Embryonic facial prominence (tissue), 1 donor: ENCODE data around the gene ANKFN1.
"Not testable (repeated sequence)": the region's sequence is repeated elsewhere in the genome, so short reads cannot be mapped to it uniquely, and the experiment has no call there.

Experiments used
- DNase-seq: peaks from one replicate; pipeline ENCODE4 v3.0.0-alpha.2; 2016; ENCODE audit errors: extremely low spot score

The ANKFN1 gene

DNA sequence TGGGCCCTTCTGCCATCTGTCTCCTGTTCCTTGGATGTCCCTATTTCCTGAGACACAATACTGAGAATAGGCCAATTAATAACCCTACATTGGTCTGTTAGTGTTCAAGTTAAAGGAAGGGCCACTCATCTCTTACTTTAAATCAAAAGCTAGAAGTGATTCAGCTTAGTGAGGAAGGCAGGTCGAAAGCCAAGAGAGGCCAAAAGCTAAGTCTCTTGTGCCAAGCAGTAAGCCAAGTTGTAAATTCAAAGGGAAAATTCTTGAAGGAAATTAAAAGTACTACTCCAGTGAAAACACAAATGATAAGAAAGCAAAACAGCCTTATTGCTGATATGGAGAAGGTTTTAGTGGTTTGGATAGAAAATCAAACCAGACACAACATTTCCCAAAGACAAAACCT, 28.8 kb downstream of the ANKFN1 start:
- no peak for DNase-seq

DNA sequence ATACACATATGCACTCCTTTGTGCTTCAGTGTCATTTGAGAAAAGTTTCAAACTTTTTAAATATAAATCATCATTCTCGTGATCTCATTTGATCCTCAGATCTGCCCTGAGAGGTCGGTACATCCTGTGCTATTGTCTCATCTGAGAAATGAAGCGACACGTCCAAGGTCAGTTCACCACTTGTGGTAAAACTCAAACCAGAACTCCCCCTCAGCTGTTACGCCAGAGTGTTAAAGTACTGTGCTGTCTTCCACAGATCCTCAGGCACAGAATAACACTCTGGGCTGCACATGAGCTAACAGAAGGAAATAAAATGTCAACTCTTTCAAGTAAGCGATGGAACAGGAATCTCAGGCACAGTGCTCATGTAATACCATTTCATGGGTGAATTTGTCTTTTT, 31.4 kb downstream of the ANKFN1 start:
- no peak for DNase-seq

DNA sequence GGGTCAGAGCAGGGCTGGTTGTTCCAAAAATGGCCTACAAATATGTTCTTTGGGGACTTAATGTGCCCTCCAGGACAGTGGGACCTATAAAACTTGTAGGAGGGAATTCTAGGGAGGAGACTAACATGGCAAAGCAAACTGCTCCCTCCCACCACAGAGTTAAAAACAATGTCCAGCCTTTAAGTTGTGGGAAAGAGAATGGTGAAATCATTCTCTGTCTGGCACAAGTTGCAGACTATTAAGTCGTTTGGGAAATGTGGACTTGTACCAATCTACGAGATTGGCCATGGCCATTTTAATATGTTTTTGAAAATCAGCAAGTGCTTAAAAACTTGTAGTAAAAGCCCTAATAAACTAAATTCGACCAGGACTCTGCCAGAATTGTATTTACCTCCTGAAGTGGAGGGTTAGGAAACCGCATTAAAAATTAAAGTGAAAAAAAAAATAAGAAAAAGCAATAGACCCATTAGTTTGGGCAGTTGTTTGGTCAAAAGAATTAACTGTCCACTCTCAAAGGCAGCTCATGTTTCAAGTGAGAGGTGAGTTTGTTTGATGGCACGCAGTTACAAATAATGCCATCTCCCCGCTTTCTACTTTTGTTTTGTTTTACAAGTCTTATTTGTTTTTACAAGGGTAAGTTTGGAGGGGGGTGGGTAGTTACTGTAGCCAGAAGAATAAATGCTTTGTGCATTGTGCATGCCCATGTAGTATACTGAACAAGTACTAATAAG, 32.4 kb downstream of the ANKFN1 start:
- DNase-seq: no peak

DNA sequence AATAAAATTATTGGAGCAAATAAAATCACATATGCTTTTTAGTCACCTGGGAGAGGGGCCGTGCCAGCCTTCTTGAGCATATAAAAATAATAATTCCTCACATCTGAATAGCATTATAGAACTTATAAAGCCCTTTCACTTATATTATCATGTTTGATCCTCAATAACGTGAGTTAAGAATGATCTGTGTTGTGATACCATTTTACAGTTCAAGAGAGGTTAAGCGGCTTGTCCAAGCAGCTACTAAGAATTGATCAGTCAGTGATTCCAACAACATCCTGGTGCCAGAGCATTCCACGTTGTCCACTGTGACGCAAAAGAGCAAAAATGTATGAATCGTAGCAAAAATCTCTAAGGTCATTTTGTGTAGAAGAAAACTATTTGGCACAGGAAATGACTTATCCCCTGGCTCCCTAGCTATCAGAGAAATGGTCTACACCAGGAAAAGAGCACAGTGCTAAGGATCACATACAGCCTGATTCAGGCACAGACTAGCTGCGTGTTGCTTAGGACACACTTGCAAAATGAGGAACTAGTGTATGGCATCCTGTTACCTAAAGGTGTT, 33.0 kb downstream of the ANKFN1 start:
- DNase-seq: no peak

DNA sequence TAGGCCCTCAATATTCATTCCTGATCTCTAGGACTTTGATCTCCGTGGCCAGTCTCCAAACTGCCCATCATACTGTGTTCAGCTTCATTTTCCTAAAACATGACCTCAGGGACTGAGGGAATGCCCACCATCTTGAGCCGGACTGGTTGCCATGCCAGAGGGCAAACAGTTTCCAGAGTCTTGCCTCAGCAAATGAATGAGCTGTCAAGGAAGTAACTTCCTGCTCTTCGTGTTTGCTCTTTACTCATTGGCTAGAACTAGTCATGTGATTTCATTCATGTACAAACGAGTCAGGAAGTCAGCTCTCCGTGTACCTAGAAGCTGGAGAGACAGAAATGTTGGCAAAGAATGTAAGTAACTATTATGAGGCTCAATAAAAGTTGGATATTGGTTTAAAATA, 50.2 kb downstream of the ANKFN1 start:
- no peak for DNase-seq

DNA sequence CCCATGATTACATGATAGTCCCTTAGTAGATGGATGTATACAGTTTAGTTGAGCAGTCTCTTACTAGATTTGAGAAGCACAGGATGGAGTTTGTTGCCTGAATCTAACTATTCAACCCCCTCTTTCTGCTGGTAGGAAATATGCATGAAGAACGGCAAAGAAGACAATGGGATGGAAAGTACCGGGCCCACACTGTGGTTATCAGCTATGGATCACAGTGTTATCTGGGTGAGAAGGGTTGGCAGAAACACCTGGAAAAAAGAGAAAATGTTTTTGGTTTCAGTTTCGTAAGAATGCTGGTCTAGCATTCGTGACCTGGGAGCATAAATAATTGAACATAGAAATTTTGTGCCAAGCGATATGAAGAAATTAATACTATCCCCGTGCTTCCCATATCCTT, 53.1 kb downstream of the ANKFN1 start:
- no peak for DNase-seq

DNA sequence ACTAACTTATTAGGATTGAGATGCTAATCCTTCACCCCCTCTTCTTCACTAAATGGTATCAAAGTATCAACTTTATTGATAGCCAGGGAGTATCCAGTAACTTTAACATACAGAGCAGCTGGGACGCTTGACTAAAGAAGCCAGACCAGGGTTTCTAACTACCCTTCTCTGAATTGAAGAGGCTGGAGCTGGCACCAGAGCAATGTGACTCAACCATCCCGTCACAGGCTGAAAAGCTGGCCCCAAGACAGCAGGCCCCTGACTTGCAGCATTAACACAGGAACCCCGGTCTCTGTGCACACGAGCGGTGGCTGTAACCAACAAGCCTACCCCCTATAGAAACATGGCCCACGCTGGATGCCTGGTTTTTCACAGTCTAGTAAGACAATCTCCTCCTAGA, 59.8 kb downstream of the ANKFN1 start:
- no peak for DNase-seq

DNA sequence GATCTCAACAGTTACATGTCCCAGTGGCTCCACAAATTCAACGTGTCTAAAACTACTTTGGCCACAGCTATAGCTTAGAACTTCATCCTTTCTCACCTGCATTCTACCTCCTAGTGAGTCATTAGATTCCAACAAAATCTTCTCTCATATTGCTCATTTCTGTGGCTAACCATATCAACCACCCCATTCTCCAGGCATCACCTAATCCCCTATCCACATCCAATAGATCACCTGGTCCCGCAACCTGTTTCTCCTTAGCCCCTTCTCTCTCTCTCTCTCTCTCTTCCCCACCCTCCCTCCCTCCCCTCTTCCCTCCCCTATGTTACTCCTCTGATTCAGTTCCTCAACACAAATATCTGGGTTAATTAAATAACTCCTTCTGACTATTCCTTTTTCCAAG, 64.6 kb downstream of the ANKFN1 start:
- DNase-seq: no peak

DNA sequence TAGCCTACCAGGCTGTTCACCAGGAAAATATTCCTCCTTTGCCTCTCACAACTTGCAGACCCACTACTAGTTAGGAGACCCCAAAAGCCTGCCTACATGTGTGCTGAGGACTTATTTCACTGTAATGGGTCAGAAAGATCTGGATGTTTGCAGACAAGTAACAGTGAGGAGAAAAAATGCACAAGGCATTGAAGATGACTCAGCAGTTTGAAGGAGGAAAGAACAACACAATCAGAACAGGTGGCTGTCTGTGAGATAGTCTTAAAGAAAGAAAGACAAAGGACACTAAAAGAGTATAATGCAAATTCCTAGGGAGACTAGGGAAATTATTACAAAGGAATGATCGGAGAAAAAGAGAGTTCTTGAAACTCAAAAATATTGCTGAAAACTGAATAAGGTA, 69.0 kb downstream of the ANKFN1 start:
- no peak for DNase-seq

DNA sequence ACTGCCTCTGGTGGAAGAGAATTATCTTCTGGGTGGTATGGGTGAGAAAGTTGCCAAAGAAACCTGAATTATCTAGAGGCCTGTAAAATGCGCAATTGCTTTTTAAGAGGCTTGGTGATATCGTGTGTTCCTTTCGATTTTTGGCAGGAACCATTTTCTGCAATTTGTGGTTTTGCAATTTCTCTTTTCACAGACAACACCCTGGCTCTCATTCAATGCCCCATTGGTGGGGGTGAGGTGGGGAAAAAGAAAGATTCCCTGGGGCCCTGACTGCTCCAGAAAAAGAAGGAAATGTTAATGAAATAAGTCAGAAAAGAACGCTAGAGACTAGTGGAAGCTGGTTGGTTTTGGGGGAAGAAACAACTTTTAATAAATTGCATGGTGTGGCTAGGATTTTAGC, 77.4 kb downstream of the ANKFN1 start:
- no peak for DNase-seq

DNA sequence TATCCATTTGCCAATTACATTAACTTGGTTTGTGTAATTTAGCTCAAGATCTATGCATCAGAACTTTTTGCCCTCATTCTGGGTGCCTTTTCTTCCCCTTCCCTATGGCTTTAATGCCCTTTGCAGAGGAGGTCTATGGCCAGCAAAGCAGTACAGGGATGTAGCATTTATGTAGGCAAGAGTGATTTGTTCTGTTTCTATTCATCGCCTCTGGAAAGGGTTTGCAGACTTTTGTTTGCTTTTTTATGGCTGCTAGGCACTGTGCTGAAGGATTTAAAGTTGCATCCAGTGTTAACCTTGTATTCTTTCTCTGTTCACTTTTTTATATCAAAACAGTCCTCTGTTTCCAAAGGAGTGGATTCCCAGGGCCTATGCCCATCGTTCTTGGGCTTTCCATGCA, 78.0 kb downstream of the ANKFN1 start:
- DNase-seq: no peak

DNA sequence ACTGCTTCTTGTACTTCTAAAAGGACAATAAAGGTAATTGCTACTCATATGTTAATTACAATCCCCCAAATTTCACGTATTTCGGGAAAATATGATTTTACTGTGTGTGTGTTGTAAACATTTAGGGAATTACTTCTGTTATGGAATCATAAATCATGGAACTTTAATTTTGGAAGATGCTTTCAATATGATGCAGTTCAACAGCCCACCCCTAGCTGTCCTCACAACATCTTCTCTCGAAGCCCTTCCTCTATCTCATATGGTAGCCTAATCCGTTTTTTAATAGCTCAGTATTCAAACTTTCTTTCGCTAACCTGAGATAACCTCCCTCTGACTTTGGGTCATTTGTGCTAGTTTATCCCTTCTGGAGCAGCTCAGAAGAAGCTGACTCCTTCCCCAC, 78.4 kb downstream of the ANKFN1 start:
- no peak for DNase-seq

DNA sequence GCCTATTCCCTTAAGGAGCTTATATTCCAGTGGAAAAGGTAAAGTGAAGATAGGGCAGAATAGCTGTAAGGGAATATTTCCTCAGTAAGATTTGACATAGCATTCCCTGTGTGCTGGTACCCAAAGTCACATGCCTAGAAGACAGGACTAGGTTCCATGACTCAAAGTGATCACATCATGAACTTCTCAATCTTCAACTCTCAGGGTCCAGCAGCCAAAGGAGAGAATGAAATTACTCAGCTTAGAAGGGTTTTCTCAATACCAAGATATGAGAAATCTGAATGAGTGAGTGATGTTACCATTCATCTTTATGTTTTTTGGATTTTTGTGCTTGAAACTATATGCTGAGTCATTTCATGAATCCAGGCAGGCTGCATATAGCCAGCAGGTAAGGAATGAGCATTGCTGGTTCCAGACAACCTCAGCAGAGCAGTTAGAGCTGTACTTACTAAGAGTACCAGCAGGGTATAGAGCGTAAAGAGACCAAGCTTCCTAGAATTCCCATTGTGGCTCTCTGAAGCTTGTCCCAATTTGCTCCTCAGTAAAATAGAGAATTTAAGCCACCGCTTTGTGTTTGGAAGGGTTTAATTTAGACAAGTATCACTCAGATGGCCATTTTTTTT, 91.1 kb downstream of the ANKFN1 start:
- no peak for DNase-seq

DNA sequence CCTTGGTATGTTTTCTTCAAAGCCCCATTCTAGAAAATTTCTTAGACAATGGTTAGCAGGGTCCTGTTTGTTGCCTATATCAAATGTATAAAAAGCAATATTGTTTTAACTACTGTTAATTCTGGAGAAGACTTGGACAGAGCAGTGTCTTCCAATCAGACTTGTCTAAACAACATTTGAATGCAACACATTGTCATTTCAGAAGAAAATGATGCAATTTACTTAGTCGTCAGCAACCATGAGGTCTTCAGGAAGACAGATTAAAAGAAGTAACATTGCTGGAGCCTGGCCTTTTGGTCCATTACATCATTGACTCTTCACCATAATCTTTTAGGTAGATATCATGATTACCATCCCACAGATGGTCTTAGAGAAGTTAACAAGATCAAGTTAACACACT, 94.5 kb downstream of the ANKFN1 start:
- DNase-seq: no peak

DNA sequence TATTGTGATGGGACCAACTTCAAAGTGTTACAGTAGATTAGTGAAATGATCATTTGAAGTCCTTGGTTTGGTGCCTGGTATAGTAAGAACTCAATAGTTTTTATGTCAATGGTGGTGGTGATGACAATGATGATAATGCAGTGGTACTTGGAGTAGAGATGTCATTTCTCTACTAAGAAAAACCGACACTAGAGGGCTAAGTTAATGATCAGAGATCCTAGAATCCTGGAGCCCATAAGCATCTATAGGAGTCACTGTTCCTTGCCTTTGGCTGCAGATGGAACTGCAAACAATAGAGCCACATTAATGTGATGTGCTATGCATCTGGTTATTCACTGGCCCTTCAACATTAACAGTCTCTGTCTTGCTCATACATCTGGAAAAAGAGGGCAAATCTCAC, 103.8 kb downstream of the ANKFN1 start:
- no peak for DNase-seq

DNA sequence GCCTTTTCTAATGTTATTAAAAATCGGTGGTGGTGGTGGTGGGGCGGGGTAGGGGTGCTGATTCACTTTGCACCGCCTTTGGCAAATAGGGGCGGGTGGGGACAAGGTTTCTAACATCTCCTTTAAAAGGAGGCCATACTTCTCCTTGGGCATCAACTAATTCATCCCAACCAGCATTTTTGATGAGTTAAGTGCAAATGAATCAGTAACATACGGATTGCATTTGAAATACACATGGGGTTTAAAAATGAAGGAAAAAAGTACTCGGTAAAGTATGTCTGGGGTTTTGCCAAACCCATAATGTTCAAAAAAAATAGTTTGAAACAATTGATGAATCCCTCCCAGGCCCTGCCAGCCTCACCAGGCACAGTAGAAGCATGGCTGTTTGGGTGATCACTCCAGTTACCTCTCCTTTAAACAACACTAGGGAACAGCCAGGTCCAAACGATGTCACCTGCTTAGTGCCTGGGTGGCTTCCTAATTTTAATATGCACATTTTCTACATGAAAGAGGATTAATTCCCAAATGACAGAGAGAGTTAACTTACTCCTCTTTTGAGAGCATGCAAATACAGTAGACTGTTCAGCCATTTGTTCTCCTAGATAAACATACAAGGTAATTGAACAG, 107.2 kb downstream of the ANKFN1 start:
- peak; percentile 15 for DNase-seq

DNA sequence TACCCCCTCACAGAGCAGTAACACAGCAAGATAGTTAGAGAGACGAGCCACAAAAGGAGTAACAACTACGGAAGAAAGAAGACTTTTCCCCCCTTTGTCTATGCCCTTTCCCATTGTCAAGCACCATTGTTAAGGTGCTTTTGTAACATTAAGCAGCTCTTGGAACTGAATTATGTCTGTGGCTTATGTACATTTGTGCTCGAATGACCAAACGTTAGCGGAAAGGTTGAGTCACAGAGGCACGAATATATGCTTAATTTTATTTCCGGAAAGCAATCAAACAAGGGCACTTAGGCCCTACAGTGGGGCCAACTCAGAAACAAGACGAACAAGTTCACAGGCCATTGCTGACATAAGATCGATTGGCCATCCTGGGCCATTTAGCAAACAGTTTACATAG, 109.5 kb downstream of the ANKFN1 start:
- no peak for DNase-seq

DNA sequence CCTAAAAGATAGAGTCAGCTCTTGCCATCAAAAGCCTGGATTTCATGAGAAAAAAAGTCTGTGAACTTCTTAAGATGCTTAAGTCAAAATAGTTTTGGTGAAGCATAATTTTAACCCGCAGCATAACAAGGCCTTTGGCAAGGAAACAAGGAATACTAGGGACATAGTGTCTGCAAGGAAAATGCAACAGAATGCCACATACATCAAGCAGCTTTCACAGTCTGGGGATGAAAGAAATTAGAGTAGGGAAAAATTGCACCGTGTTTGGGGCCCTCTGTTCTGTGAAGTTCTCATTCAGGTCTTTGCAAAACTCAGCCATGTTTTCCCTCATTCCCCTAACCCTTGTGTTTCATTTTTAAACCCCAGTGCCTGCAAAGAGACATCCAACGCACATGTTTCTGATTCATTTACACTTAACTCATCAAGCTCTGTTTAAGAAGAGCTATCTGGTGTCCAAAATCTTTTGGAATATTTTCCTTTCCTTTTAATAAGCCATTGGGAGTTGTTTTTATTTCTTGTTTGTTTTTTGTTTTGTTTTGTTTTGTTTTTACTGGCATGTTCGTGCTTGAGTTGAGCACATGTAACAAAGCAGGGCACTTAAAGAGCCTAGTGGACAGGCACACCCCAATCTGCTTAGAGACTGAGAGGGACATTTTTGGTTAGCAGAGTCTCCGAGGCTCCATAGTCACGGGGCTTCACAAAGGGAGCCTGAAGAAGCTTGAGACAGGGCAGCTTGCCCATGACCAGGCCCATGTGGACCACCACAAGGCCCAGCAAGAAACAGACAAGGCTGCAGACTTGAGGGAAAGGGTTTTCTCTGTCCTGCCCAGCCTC, 116.5 kb downstream of the ANKFN1 start:
- DNase-seq: no peak

DNA sequence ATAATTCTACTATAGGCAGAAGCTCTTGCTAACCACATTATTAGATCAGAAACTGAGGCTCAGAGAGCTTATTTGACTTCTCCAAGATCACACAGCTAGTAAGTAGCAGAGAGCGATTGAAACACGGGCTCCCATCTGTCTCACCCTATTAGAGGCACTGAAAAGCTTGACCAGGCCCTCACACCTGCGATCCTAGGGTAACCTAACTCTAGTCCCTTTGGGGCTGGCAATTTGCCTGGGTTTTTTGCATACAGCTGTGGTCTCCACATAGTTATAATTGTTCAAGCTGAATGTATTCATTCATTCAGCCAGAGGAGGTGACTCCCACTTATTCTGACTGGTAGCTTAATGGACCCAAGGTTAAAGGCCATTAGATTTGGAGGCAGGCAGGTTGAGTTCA, 121.2 kb downstream of the ANKFN1 start:
- DNase-seq: no peak

DNA sequence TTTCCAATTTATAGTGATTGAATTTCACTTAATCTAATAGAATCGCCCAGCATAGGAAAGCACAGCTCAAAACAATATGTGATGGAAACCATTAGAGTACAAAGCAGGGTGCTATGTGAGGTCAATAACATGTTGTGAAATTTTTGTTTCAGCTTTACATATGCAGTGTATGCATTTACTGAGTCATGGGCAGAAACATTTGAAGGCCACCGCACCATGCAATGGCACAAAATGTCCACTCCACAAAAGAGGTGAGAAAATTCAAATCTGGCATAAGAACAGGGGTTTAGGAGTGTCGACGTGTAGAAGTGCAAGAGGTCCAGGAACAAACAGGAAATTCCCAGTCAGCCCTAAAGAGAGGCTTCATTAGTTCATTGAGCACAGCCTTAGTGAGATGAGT, 131.2 kb downstream of the ANKFN1 start:
- no peak for DNase-seq

DNA sequence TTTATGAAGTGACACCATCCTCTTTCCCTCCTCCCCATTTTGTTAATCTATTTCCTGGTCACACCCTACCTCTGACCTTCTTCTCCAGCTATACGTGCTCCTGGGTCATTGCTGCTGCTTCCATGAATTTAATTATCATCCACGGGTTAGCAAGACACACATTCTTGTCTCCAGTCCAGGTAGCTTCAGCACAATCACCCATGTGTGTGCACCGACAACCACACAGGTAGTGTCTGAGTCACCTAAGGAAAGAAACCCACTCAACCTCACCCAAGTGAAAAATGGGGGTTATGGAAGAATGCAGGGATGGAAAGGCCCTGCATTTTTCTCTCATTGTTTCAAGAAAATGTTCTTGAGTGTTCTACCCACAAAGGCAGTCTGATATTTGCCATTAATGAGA, 135.5 kb downstream of the ANKFN1 start:
- DNase-seq: not testable (repeated sequence)

DNA sequence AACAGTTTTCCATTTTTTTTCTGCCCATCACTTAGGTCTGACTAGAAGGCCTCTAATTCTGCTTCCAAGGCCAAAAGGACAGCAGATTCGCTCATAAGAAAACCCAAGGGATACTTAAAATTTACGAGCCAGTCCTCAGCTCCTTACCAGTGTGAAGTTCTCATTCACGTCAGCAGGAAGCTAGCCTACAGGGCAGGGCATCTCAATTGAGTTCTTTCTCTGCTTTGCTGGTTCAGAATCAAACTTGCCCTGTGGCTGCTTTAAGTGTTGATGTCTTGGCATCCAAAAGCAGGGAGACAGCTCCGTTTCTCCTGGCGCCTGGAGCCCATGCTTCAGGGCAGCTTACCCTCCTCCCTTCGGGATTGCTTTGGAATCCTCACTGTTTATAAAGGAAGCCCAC, 136.0 kb downstream of the ANKFN1 start:
- DNase-seq: no peak
